ENCODE data around the gene GHRHR.

Gene GHRHR

GRCh38 chr7:31006857-31007256 lies 43.1 kb downstream of the GHRHR start:
- H3K27ac Mint-ChIP-seq: no peak overlapping the region
- H3K9me3 Mint-ChIP-seq: no peaks in the 10 kb centered on the region
- no peaks in the 10 kb centered on the region for H3K36me3 Mint-ChIP-seq (ENCODE audit: low read depth)
- peaks cover 18% of the 10 kb centered on the region for H3K27me3 Mint-ChIP-seq
- no peak overlapping the region for H3K4me3 Mint-ChIP-seq
- no peak for DNase-seq
- no peaks in the 10 kb centered on the region for H3K4me1 Mint-ChIP-seq (ENCODE audit: low read depth)

- no peaks in the 10 kb centered on the region for H3K36me3 Mint-ChIP-seq (ENCODE audit: low read depth)
- DNase-seq: no peak
- no peak overlapping the region for H3K27ac Mint-ChIP-seq
- peaks cover 18% of the 10 kb centered on the region for H3K27me3 Mint-ChIP-seq
- H3K4me1 Mint-ChIP-seq (ENCODE audit: low read depth): no peaks in the 10 kb centered on the region
- no peak overlapping the region for H3K4me3 Mint-ChIP-seq
- H3K9me3 Mint-ChIP-seq: no peaks in the 10 kb centered on the region
Observed at GRCh38 chr7:31007634-31008033, 43.9 kb downstream of the GHRHR start.

GRCh38 chr7:31014826-31015225 lies 51.1 kb downstream of the GHRHR start:
- no peak for DNase-seq
- no peak overlapping the region for H3K27ac Mint-ChIP-seq
- no peaks in the 10 kb centered on the region for H3K9me3 Mint-ChIP-seq
- peaks cover 14% of the 10 kb centered on the region for H3K27me3 Mint-ChIP-seq
- no peak overlapping the region for H3K4me3 Mint-ChIP-seq
- H3K4me1 Mint-ChIP-seq (ENCODE audit: low read depth): no peaks in the 10 kb centered on the region
- no peaks in the 10 kb centered on the region for H3K36me3 Mint-ChIP-seq (ENCODE audit: low read depth)

GRCh38 chr7:31017032-31017675 lies 53.4 kb downstream of the GHRHR start:
- Mint-ChIP-seq H3K36me3 (ENCODE audit: low read depth) (no peaks in the 10 kb centered on the region), H3K4me1 (ENCODE audit: low read depth) (no peaks in the 10 kb centered on the region), H3K27ac (no peak overlapping the region), H3K27me3 (peaks cover 11% of the 10 kb centered on the region), H3K4me3 (no peak overlapping the region), H3K9me3 (no peaks in the 10 kb centered on the region)
- DNase-seq: no peak

- Mint-ChIP-seq H3K36me3 (ENCODE audit: low read depth) (no peaks in the 10 kb centered on the region), H3K27me3 (peaks cover 11% of the 10 kb centered on the region), H3K4me1 (ENCODE audit: low read depth) (no peaks in the 10 kb centered on the region), H3K9me3 (no peaks in the 10 kb centered on the region), H3K27ac (no peak overlapping the region), H3K4me3 (no peak overlapping the region)
- DNase-seq: no peak
Observed at GRCh38 chr7:31017721-31018120, 54.0 kb downstream of the GHRHR start.

GRCh38 chr7:31019509-31019908 lies 55.8 kb downstream of the GHRHR start:
- Mint-ChIP-seq H3K4me1 (ENCODE audit: low read depth) (peaks cover 14% of the 10 kb centered on the region), H3K27me3 (no peaks in the 10 kb centered on the region), H3K9me3 (peaks cover 6% of the 10 kb centered on the region), H3K27ac (no peak overlapping the region), H3K36me3 (ENCODE audit: low read depth) (no peaks in the 10 kb centered on the region), H3K4me3 (no peak overlapping the region)
- no peak for DNase-seq

GRCh38 chr7:31020161-31020560 lies 56.4 kb downstream of the GHRHR start:
- no peak for DNase-seq
- no peak overlapping the region for H3K27ac Mint-ChIP-seq
- no peaks in the 10 kb centered on the region for H3K27me3 Mint-ChIP-seq
- H3K4me1 Mint-ChIP-seq (ENCODE audit: low read depth): peaks cover 20% of the 10 kb centered on the region
- H3K4me3 Mint-ChIP-seq: no peak overlapping the region
- H3K9me3 Mint-ChIP-seq: peaks cover 6% of the 10 kb centered on the region
- no peaks in the 10 kb centered on the region for H3K36me3 Mint-ChIP-seq (ENCODE audit: low read depth)

- no peak for DNase-seq
- Mint-ChIP-seq H3K27ac (no peak overlapping the region), H3K4me3 (no peak overlapping the region), H3K27me3 (no peaks in the 10 kb centered on the region), H3K4me1 (ENCODE audit: low read depth) (peaks cover 20% of the 10 kb centered on the region), H3K9me3 (peaks cover 6% of the 10 kb centered on the region), H3K36me3 (ENCODE audit: low read depth) (no peaks in the 10 kb centered on the region)
Observed at GRCh38 chr7:31020652-31021051, 56.9 kb downstream of the GHRHR start.

- H3K4me1 Mint-ChIP-seq (ENCODE audit: low read depth): peaks cover 21% of the 10 kb centered on the region
- no peaks in the 10 kb centered on the region for H3K36me3 Mint-ChIP-seq (ENCODE audit: low read depth)
- H3K27ac Mint-ChIP-seq: no peak overlapping the region
- DNase-seq: no peak
- no peak overlapping the region for H3K4me3 Mint-ChIP-seq
- no peaks in the 10 kb centered on the region for H3K27me3 Mint-ChIP-seq
- peaks cover 6% of the 10 kb centered on the region for H3K9me3 Mint-ChIP-seq
Observed at GRCh38 chr7:31022117-31022516, 58.4 kb downstream of the GHRHR start.

- H3K36me3 Mint-ChIP-seq (ENCODE audit: low read depth): no peaks in the 10 kb centered on the region
- H3K27me3 Mint-ChIP-seq: no peaks in the 10 kb centered on the region
- peaks cover 6% of the 10 kb centered on the region for H3K9me3 Mint-ChIP-seq
- H3K4me3 Mint-ChIP-seq: no peak overlapping the region
- no peak overlapping the region for H3K27ac Mint-ChIP-seq
- H3K4me1 Mint-ChIP-seq (ENCODE audit: low read depth): peaks cover 21% of the 10 kb centered on the region
- DNase-seq: no peak
Observed at GRCh38 chr7:31022726-31023125, 59.0 kb downstream of the GHRHR start.

- peak overlapping the region; percentile 72 for H3K27ac Mint-ChIP-seq
- no peaks in the 10 kb centered on the region for H3K36me3 Mint-ChIP-seq (ENCODE audit: low read depth)
- H3K27me3 Mint-ChIP-seq: no peaks in the 10 kb centered on the region
- peaks cover 21% of the 10 kb centered on the region for H3K4me1 Mint-ChIP-seq (ENCODE audit: low read depth)
- no peak overlapping the region for H3K4me3 Mint-ChIP-seq
- H3K9me3 Mint-ChIP-seq: peaks cover 6% of the 10 kb centered on the region
- DNase-seq: no peak
Observed at GRCh38 chr7:31023877-31024276, 60.1 kb downstream of the GHRHR start.

GRCh38 chr7:31027161-31027965 lies 63.6 kb downstream of the GHRHR start:
- no peak overlapping the region for H3K4me3 Mint-ChIP-seq
- no peaks in the 10 kb centered on the region for H3K36me3 Mint-ChIP-seq (ENCODE audit: low read depth)
- peaks cover 5% of the 10 kb centered on the region for H3K27me3 Mint-ChIP-seq
- peaks cover 6% of the 10 kb centered on the region for H3K9me3 Mint-ChIP-seq
- H3K4me1 Mint-ChIP-seq (ENCODE audit: low read depth): peaks cover 21% of the 10 kb centered on the region
- no peak overlapping the region for H3K27ac Mint-ChIP-seq
- no peak for DNase-seq

- H3K27me3 Mint-ChIP-seq: peaks cover 5% of the 10 kb centered on the region
- H3K9me3 Mint-ChIP-seq: peaks cover 6% of the 10 kb centered on the region
- no peak overlapping the region for H3K27ac Mint-ChIP-seq
Observed at GRCh38 chr7:31028006-31028405, 64.3 kb downstream of the GHRHR start.

GRCh38 chr7:31028417-31028992 lies 64.8 kb downstream of the GHRHR start:
- Mint-ChIP-seq H3K27ac (no peak overlapping the region), H3K4me3 (no peak overlapping the region), H3K27me3 (peaks cover 5% of the 10 kb centered on the region), H3K9me3 (peaks cover 6% of the 10 kb centered on the region), H3K4me1 (ENCODE audit: low read depth) (peaks cover 17% of the 10 kb centered on the region), H3K36me3 (ENCODE audit: low read depth) (no peaks in the 10 kb centered on the region)
- DNase-seq: no peak

More at GRCh38 chr7:31028006-31028405, 64.3 kb downstream of the GHRHR start:
- Mint-ChIP-seq H3K4me3 (no peak overlapping the region), H3K4me1 (ENCODE audit: low read depth) (peaks cover 21% of the 10 kb centered on the region), H3K36me3 (ENCODE audit: low read depth) (no peaks in the 10 kb centered on the region)
- no peak for DNase-seq
